Colonic mucosa (tissue), 4 donors: ENCODE results near the gene HOXC12. TPM values are rescaled to one million over a fixed set of nuclear protein-coding genes. Genes with fewer than 3 reads are reported as not detected.

ENCODE experiments used
- DNase-seq: peaks from one replicate; pipeline ENCODE4 v3.0.0-alpha.2; 2020
- H3K27ac ChIP-seq: fragments of 200-600 bp; one replicate; pipeline ENCODE4 v1.8.0; 2021
- H3K27me3 ChIP-seq: fragments of 200-600 bp; one replicate; pipeline ENCODE4 v1.8.0; 2021
- H3K36me3 ChIP-seq: fragments of 200-600 bp; one replicate; pipeline ENCODE4 v1.8.0; 2021
- H3K4me1 ChIP-seq: fragments of 200-600 bp; one replicate; pipeline ENCODE4 v1.8.0; 2021; ENCODE audit warnings: mild to moderate bottlenecking
- H3K4me3 ChIP-seq: fragments of 200-600 bp; one replicate; pipeline ENCODE4 v1.8.0; 2021
- H3K9ac ChIP-seq, 2 donors: one replicate each; pipeline ENCODE4 v1.7.0; 2013; ENCODE audit warnings: control low read depth in 2 of 2, low read depth in 2 of 2, low read length in 2 of 2
- H3K9me3 ChIP-seq: fragments of 200-600 bp; one replicate; pipeline ENCODE4 v1.8.0; 2021
- CTCF ChIP-seq: fragments of 200-600 bp; IDR thresholded peaks from one replicate; pipeline ENCODE4 v1.8.0; 2022; ENCODE audit warnings: antibody characterized with exemption, mild to moderate bottlenecking
- intact Hi-C: fragments of 100-400 bp; cut with DNase I; formaldehyde crosslinking; loops from one replicate; pipeline ENCODE4 v1.14.1; 2022
- total RNA-seq, 2 donors: library from RNA; stranded (reverse); fragmentation: NEBNext Ultra II Directional in 1 of 2; extraction: Animal tissue kit (Norgen Biotek cat#: 25700) in 1 of 2; gene quantifications; one replicate each; pipeline ENCODE4 v1.2.1, GENCODE V29; 2021
- donor health status: healthy.
- donor health status: DM: no; HTN: no; CAD: no.
- donor health status: DM: no; HTN: no; CAD: no.

Gene HOXC12
- total RNA-seq, 2 donors from 2014 or later, result not detected

GRCh38 chr12:54003625-54004024 lies 48.9 kb downstream of the HOXC12 start:
- peaks cover 99% of the 10 kb centered on the region for H3K27me3 ChIP-seq
- intact Hi-C loops, result loop anchor here (10.0 kb wide), 1 partner anchor 351 kb away; no protein-coding TSS in a partner anchor
- TF ChIP-seq CTCF, result no peak
- no peaks in the 10 kb centered on the region for H3K36me3 ChIP-seq
- no peaks in the 10 kb centered on the region for H3K9me3 ChIP-seq
- peaks cover 7% of the 10 kb centered on the region for H3K4me1 ChIP-seq
- DNase-seq, result no peak
- no peak overlapping the region for H3K27ac ChIP-seq
- no peak overlapping the region for H3K9ac ChIP-seq
- no peak overlapping the region for H3K4me3 ChIP-seq

GRCh38 chr12:54004063-54004840 lies 49.5 kb downstream of the HOXC12 start:
- Histone ChIP-seq H3K4me3 (no peak overlapping the region), H3K4me1 (peaks cover 7% of the 10 kb centered on the region), H3K27ac (no peak overlapping the region), H3K9me3 (no peaks in the 10 kb centered on the region), H3K27me3 (peaks cover 96% of the 10 kb centered on the region), H3K9ac (no peak overlapping the region), H3K36me3 (no peaks in the 10 kb centered on the region)
- DNase-seq, result no peak
- no peak for TF ChIP-seq CTCF
- intact Hi-C loops, result loop anchor here (10.0 kb wide), 1 partner anchor 351 kb away; no protein-coding TSS in a partner anchor

- no peak overlapping the region for H3K4me3 ChIP-seq
- H3K9ac ChIP-seq, result no peak overlapping the region
- intact Hi-C loops, result loop anchor here (10.0 kb wide), 1 partner anchor 350 kb away; no protein-coding TSS in a partner anchor
- TF ChIP-seq CTCF, result no peak
- DNase-seq, result no peak
- H3K36me3 ChIP-seq, result no peaks in the 10 kb centered on the region
- H3K9me3 ChIP-seq, result no peaks in the 10 kb centered on the region
- peaks cover 96% of the 10 kb centered on the region for H3K27me3 ChIP-seq
- H3K27ac ChIP-seq, result no peak overlapping the region
- peaks cover 7% of the 10 kb centered on the region for H3K4me1 ChIP-seq
Observed at GRCh38 chr12:54004841-54005530, 50.3 kb downstream of the HOXC12 start.

GRCh38 chr12:54005531-54005852 lies 50.8 kb downstream of the HOXC12 start:
- H3K4me3 ChIP-seq, result no peak overlapping the region
- no peaks in the 10 kb centered on the region for H3K36me3 ChIP-seq
- no peaks in the 10 kb centered on the region for H3K9me3 ChIP-seq
- H3K9ac ChIP-seq, result no peak overlapping the region
- no peak overlapping the region for H3K27ac ChIP-seq
- intact Hi-C loops, result loop anchor here (10.0 kb wide), 1 partner anchor 349 kb away; no protein-coding TSS in a partner anchor
- H3K27me3 ChIP-seq, result peaks cover 96% of the 10 kb centered on the region
- H3K4me1 ChIP-seq, result peaks cover 7% of the 10 kb centered on the region
- DNase-seq, result no peak
- no peak for TF ChIP-seq CTCF

GRCh38 chr12:54005853-54006558 lies 51.3 kb downstream of the HOXC12 start:
- H3K27me3 ChIP-seq, result peaks cover 95% of the 10 kb centered on the region

More at GRCh38 chr12:54005853-54006558, 51.3 kb downstream of the HOXC12 start:
- peak; percentile 88 for TF ChIP-seq CTCF
- peak overlapping the region; percentile 14 for H3K4me3 ChIP-seq
- H3K9ac ChIP-seq, result peak overlapping the region; percentile 23 to 50
- H3K9me3 ChIP-seq, result no peaks in the 10 kb centered on the region
- peaks cover 7% of the 10 kb centered on the region for H3K4me1 ChIP-seq
- H3K36me3 ChIP-seq, result no peaks in the 10 kb centered on the region
- H3K27ac ChIP-seq, result no peak overlapping the region
- DNase-seq, result peak; percentile 87
- intact Hi-C loops, result loop anchor here (2.0 to 10.0 kb wide), 2 partner anchors 195 to 349 kb away; no protein-coding TSS in a partner anchor
